ENCODE data around the gene DNAH12. TPM values are rescaled to one million over a fixed set of nuclear protein-coding genes. Genes with fewer than 3 reads are reported as not detected.
"Not testable (repeated sequence)": the region's sequence is repeated elsewhere in the genome, so short reads cannot be mapped to it uniquely, and the experiment has no call there.

Gene DNAH12
- polyA plus RNA-seq, 2 of the 4 experiments (the other 2 are of a cell fraction), result 0.05 to 0.09 TPM

DNA sequence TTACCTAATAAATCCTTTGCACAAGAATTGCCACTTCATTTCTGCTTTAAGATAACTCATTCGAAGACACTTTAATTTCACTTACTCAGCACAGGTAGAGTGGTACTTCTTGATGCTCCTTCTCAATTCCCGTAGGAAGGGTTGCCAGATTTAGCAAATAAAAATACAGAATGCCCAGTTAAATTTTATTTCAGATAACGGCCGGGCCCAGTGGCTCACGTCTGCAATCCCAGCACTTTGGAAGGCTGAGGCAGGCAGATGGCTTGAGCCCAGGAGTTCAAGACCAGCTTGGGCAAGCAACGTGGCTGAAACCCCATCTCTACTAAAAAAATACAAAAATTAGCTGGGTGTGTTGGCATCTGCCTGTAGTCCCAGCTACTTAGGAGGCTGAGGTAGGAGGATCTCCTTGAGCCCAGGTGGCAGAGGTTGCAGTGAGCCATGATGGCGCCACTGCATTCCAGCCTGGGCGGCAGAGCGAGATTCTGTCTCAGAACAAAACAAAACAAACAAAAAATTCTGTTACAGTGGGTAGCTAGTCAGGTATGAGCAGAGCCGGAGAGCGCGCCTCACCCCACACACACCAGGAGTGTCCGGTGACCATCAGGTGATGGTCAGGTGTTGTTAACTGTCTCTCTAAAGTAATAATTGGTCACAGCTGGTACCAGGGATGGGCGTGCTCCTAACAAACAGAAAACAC is 92.8 kb downstream of the DNAH12 start:
- ATAC-seq (peak; percentile 25 to 39; a peak in 2 of 6 replicates), DNase-seq (ENCODE audit: low read depth in 1 of 2, low spot score in 1 of 2) (no peak), FAIRE-seq (no peak)
- H3K4me3 ChIP-seq, result no peak overlapping the region
- WGBS (ENCODE audit: missing lambda C conversion rate), result 70% methylated on average over 12 of the region's 14 CpGs
- H3K4me2 ChIP-seq, result peak overlapping the region; percentile 66
- H3K9me3 ChIP-seq, result no peaks in the 10 kb centered on the region
- ChIA-PET CTCF (no interaction called here), POLR2A (no interaction called here)
- TF ChIP-seq FOSL2 (IDR thresholded peaks at IDR 0.05), result no peak
- no peak for TF ChIP-seq FOSL2 (CRISPR knock-in tag; IDR thresholded peaks at IDR 0.05)
- no peak for TF ChIP-seq NFE2L2 (conservative IDR thresholded peaks at IDR 0.05; ENCODE audit: low read length)
- TF ChIP-seq RARB (CRISPR knock-in tag; IDR thresholded peaks at IDR 0.05), result no peak
- TF ChIP-seq MAFK (IDR thresholded peaks at IDR 0.05; ENCODE audit: partially characterized antibody), result no peak
- no peak for TF ChIP-seq NR3C1 (IDR thresholded peaks at IDR 0.05)
- TF ChIP-seq NPAS2 (CRISPR knock-in tag; IDR thresholded peaks at IDR 0.05; ENCODE audit: borderline replicate concordance), result no peak
- no peak for TF ChIP-seq CHD4 (IDR thresholded peaks at IDR 0.05; ENCODE audit: borderline replicate concordance)
- TF ChIP-seq, protein P1, sequence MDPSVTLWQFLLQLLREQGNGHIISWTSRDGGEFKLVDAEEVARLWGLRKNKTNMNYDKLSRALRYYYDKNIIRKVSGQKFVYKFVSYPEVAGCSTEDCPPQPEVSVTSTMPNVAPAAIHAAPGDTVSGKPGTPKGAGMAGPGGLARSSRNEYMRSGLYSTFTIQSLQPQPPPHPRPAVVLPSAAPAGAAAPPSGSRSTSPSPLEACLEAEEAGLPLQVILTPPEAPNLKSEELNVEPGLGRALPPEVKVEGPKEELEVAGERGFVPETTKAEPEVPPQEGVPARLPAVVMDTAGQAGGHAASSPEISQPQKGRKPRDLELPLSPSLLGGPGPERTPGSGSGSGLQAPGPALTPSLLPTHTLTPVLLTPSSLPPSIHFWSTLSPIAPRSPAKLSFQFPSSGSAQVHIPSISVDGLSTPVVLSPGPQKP (IDR thresholded peaks at IDR 0.05; ENCODE audit: low read depth, low read length), result no peak
- no peak for TF ChIP-seq HOXB5 (CRISPR knock-in tag; IDR thresholded peaks at IDR 0.05)
- no peak for TF ChIP-seq JUN (IDR thresholded peaks at IDR 0.05)
- TF ChIP-seq EHF (CRISPR knock-in tag; IDR thresholded peaks at IDR 0.05), result no peak
- TF ChIP-seq CHD2 (IDR thresholded peaks at IDR 0.05; ENCODE audit: low read length, partially characterized antibody), result no peak
- H3K27ac ChIP-seq, result peak overlapping the region; percentile 77 to 92
- H3K4me1 ChIP-seq, result peaks cover 21% of the 10 kb centered on the region

DNA sequence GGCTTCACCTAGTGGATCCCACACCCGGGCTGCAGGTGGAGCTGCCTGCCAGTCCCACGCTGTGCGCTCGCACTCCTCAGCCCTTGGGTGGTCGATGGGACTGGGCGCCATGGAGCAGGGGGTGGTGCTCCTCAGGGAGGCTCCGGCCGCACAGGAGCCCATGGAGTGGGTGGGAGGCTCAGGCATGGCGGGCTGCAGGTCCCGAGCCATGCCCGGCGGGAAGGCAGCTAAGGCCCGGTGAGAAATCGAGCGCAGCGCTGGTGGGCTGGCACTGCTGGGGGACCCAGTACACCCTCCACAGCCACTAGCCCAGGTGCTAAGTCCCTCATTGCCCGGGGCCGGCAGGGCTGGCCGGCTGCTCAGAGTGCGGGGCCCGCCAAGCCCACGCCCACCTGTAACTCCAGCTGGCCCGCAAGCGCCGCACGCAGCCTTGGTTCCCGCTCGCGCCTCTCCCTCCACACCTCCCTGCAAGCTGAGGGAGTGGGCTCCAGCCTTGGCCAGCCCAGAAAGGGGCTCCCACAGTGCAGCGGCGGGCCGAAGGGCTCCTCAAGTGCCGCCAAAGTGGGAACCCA is 94.8 kb downstream of the DNAH12 start:
- FAIRE-seq; DNase-seq (ENCODE audit: low read depth in 1 of 2, low spot score in 1 of 2); H3K4me2 ChIP-seq; CTCF ChIA-PET; POLR2A ChIA-PET; H3K9me3 ChIP-seq; H3K4me3 ChIP-seq; ATAC-seq: not testable (repeated sequence)
- 86% methylated on average over 11 of the region's 33 CpGs for WGBS (ENCODE audit: missing lambda C conversion rate)
- Histone ChIP-seq H3K4me1 (peaks cover 21% of the 10 kb centered on the region), H3K27ac (peak overlapping the region in 1 of 2 experiments; percentile 92; a peak in 2 of 6 replicates)

DNA sequence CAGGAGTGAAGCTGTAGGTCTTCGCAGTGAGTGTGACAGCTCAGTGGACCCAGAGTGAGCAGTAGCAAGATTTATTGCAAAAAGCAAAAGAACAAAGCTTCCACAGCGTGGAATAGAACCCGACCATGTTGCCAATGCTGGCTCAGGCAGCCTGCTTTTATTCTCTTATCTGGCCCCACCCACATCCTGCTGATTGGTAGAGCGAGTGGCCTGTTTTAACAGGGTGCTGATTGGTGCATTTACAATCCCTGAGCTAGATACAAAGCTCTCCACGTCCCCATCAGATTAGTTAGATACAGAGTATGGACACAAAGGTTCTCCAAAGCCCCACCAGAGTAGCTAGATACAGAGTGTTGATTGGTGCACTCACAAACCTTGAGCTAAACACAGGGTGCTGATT is 95.7 kb downstream of the DNAH12 start:
- ATAC-seq; H3K9me3 ChIP-seq; DNase-seq (ENCODE audit: low read depth in 1 of 2, low spot score in 1 of 2); H3K27ac ChIP-seq; POLR2A ChIA-PET; H3K4me3 ChIP-seq; FAIRE-seq; H3K4me2 ChIP-seq: not testable (repeated sequence)
- 87% methylated on average over 5 of the region's 5 CpGs for WGBS (ENCODE audit: missing lambda C conversion rate)
- CTCF ChIA-PET, result interaction anchor here (3.9 kb wide), 1 partner anchor 14 kb away, joined by 11 read pairs; no protein-coding TSS in a partner anchor
- H3K4me1 ChIP-seq, result peaks cover 21% of the 10 kb centered on the region

DNA sequence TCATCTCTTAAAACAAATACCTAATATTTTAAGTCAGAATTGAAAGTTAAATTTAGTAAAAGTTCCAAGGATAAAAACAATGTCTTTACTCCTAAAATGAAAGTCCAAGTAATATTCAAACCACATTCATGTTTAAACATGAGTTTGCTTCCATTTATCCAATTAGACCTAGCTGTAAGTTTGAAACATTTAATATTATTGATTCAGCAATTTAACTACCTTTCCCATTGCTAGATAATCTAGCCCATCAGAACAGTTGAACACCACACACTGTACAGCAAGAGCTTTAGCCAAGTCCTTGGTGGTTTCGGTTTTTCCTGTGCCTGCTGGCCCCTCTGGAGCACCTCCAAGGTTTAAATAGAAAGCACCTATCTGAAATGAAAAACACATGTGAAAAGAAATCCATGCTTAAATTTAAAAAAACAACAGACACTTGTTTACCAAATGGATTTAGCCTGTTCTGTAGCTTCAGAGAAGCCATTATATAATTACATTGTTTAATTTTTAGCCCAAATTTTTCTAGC is 97.8 kb downstream of the DNAH12 start:
- ChIA-PET POLR2A (interaction anchor here (1.0 kb wide), 1 partner anchor 11 kb away, joined by 7 read pairs; no protein-coding TSS in a partner anchor), CTCF (interaction anchor here (3.9 kb wide), 1 partner anchor 12 kb away, joined by 11 read pairs; no protein-coding TSS in a partner anchor)
- no peak overlapping the region for H3K4me2 ChIP-seq
- FAIRE-seq, result no peak
- no peaks in the 10 kb centered on the region for H3K9me3 ChIP-seq
- 70% methylated on average over 1 of the region's 1 CpG for WGBS (ENCODE audit: missing lambda C conversion rate)
- no peak for ATAC-seq
- peaks cover 11% of the 10 kb centered on the region for H3K4me1 ChIP-seq
- no peak for DNase-seq (ENCODE audit: low read depth in 1 of 2, low spot score in 1 of 2)
- no peak overlapping the region for H3K4me3 ChIP-seq
- H3K27ac ChIP-seq, result peak overlapping the region in 1 of 2 experiments; percentile 42; a peak in 1 of 6 replicates
- TF ChIP-seq NPAS2 (CRISPR knock-in tag; IDR thresholded peaks at IDR 0.05; ENCODE audit: borderline replicate concordance) (no peak), CHD4 (IDR thresholded peaks at IDR 0.05; ENCODE audit: borderline replicate concordance) (no peak), RCOR1 (IDR thresholded peaks at IDR 0.05; ENCODE audit: low read depth, low read length) (no peak), HDAC2 (IDR thresholded peaks at IDR 0.05) (no peak), KDM5A (IDR thresholded peaks at IDR 0.05) (no peak), RAD21 (conservative IDR thresholded peaks at IDR 0.05 in 1 of 2, IDR thresholded peaks at IDR 0.05 in 1 of 2) (no peak)
- TF ChIP-seq, protein P2, sequence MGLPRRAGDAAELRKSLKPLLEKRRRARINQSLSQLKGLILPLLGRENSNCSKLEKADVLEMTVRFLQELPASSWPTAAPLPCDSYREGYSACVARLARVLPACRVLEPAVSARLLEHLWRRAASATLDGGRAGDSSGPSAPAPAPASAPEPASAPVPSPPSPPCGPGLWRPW (IDR thresholded peaks at IDR 0.05), result no peak
- TF ChIP-seq, protein P3, sequence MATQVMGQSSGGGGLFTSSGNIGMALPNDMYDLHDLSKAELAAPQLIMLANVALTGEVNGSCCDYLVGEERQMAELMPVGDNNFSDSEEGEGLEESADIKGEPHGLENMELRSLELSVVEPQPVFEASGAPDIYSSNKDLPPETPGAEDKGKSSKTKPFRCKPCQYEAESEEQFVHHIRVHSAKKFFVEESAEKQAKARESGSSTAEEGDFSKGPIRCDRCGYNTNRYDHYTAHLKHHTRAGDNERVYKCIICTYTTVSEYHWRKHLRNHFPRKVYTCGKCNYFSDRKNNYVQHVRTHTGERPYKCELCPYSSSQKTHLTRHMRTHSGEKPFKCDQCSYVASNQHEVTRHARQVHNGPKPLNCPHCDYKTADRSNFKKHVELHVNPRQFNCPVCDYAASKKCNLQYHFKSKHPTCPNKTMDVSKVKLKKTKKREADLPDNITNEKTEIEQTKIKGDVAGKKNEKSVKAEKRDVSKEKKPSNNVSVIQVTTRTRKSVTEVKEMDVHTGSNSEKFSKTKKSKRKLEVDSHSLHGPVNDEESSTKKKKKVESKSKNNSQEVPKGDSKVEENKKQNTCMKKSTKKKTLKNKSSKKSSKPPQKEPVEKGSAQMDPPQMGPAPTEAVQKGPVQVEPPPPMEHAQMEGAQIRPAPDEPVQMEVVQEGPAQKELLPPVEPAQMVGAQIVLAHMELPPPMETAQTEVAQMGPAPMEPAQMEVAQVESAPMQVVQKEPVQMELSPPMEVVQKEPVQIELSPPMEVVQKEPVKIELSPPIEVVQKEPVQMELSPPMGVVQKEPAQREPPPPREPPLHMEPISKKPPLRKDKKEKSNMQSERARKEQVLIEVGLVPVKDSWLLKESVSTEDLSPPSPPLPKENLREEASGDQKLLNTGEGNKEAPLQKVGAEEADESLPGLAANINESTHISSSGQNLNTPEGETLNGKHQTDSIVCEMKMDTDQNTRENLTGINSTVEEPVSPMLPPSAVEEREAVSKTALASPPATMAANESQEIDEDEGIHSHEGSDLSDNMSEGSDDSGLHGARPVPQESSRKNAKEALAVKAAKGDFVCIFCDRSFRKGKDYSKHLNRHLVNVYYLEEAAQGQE (IDR thresholded peaks at IDR 0.05), result no peak
- TF ChIP-seq, protein P4, sequence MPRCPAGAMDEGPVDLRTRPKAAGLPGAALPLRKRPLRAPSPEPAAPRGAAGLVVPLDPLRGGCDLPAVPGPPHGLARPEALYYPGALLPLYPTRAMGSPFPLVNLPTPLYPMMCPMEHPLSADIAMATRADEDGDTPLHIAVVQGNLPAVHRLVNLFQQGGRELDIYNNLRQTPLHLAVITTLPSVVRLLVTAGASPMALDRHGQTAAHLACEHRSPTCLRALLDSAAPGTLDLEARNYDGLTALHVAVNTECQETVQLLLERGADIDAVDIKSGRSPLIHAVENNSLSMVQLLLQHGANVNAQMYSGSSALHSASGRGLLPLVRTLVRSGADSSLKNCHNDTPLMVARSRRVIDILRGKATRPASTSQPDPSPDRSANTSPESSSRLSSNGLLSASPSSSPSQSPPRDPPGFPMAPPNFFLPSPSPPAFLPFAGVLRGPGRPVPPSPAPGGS (IDR thresholded peaks at IDR 0.05), result no peak

All from A549 (cell line).